ENCODE results near the gene TEX38. TPM values are rescaled to one million over a fixed set of nuclear protein-coding genes. Genes with fewer than 3 reads are reported as not detected.
"Not testable (repeated sequence)": the region's sequence is repeated elsewhere in the genome, so short reads cannot be mapped to it uniquely, and the experiment has no call there.

TEX38 gene
- total RNA-seq, 1 experiment from 2014 or later, result not detected

DNA sequence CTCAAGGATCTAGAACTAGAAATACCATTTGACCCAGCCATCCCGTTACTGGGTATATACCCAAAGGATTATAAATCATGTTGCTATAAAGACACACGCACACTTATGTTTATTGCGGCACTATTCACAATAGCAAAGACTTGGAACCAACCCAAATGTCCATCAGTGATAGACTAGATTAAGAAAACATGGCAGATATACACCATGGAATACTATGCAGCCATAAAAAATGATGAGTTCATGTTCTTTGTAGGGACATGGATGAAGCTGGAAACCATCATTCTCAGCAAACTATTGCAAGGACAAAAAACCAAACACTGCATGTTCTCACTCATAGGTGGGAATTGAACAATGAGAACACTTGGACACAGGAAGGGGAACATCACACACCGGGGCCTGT, 23.0 kb downstream of the TEX38 start:
- DNase-seq, H3K9me3 ChIP-seq: not testable (repeated sequence)
- peaks cover 42% of the 10 kb centered on the region for H3K36me3 ChIP-seq

DNA sequence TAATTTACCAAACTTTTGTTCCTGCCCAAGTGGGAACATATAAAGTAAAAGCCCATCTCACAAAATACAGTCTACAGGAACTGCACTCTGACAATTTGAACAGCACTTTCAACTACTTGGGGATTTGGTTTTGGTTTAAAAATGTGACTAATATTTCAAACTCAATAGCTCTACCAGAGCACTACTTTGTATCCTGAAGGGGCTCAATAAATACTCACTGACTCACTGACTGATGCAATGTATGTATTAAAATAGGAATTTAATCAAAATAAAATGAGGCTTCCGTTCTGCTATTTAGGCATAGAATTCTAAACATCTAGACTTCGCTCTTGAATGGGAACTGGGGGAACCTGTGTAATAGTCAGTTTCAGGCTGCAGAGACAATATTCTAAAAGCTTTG, 25.4 kb downstream of the TEX38 start:
- no peaks in the 10 kb centered on the region for H3K27me3 ChIP-seq
- DNase-seq, result no peak
- H3K9me3 ChIP-seq, result no peaks in the 10 kb centered on the region

More for the DNA sequence above, 23.0 kb downstream of the TEX38 start:
- H3K27me3 ChIP-seq, H3K4me3 ChIP-seq: not testable (repeated sequence)

DNA sequence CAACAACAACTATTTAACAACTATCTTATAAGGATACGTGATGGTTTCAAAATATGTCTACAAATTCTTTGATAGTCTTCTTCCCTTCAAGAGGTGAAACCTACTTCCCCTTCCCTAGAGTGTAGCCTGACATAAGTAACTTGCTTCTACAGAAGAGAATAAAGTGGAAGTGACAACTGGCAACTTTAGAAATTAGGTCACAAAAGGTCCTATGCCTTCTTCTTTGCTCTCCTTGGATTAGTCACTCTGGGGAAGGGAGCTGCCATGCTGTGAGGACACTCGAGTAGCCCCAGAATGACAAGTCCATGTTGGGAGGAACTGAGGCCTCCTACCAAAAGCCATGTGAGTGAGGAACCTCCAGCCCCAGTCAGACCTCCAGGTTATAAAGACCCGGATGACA, 28.0 kb downstream of the TEX38 start:
- Histone ChIP-seq H3K9me3 (no peaks in the 10 kb centered on the region), H3K27me3 (no peaks in the 10 kb centered on the region), H3K36me3 (peaks cover 30% of the 10 kb centered on the region), H3K4me3 (no peak overlapping the region)
- no peak for DNase-seq

More for the DNA sequence above, 25.4 kb downstream of the TEX38 start:
- no peak overlapping the region for H3K4me3 ChIP-seq
- H3K36me3 ChIP-seq, result peaks cover 22% of the 10 kb centered on the region

DNA sequence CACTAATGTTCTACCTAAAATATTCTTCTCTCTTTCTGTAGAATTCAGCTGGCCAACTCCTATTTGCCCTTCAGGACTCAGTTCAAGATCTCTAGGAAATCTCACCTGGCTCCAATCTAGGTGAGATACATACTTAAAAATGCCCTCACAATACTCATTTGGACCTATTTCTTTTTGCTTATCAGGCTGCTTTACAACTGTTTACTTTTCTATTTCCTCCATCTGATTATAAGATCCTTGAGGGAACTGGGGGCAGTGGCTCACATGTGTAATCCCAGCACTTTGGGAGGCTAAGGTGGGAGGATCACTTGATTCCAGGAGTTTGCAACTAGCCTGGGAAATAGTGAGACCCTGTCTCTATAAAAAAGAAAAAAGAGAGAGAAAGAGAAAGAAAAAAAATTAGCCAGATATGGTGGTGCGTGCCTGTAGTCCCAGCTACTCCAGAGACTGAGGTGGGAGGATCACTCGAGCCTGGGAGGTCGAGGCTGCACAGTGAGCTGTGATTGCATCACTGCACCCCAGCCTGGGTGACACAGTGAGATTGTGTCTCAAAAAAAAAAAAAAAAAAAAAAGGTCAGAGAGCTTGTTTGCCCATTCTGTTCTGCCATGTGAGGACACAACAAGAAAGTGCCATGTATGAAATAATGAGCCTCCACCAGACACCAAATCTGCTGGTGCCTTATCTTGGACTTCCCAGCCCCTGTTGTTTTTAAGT, 32.4 kb downstream of the TEX38 start:
- Histone ChIP-seq H3K27me3 (no peaks in the 10 kb centered on the region), H3K9me3 (no peaks in the 10 kb centered on the region), H3K36me3 (peaks cover 43% of the 10 kb centered on the region), H3K4me3 (no peak overlapping the region)
- no peak for DNase-seq

DNA sequence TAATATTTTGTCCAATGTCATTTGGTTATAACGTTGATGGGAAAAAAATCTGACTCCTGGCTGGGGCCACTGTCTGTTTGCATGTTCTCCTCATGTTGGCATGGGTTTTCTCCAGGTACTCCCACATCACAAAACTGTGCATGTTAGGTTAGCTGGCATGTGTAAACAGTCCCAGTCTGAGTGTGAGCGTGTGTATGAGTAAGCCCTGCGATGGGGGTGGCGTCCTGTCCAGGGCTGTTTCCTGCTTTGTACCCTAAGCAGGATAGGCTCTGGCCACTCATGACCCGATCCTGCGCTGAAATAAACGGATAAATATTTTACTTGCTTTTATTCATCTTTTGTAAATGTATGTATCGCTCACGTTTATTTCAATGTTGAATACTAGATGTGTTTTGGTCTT, 33.8 kb downstream of the TEX38 start:
- no peak overlapping the region for H3K4me3 ChIP-seq
- no peaks in the 10 kb centered on the region for H3K9me3 ChIP-seq
- no peaks in the 10 kb centered on the region for H3K27me3 ChIP-seq
- peaks cover 48% of the 10 kb centered on the region for H3K36me3 ChIP-seq
- DNase-seq, result no peak

DNA sequence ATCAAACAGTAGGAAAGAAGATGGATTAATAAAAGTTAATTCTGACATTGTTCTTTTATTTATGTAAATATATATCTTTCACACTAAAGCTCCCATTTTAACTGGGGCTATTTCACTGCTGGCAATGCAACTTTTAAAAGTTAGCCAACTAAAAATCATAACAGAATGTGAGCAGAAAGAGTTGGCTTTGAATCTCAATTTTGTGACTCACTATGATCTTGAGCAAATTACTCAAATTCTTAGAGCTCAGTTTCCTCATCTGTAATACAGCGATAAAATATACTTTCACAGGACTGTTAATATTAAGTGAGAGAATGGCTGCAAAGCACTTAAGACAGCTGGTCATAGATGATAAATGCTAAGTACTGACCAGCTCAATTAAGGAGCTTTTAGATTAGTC, 36.5 kb downstream of the TEX38 start:
- no peak for DNase-seq
- Histone ChIP-seq H3K36me3 (peaks cover 58% of the 10 kb centered on the region), H3K4me3 (no peak overlapping the region), H3K27me3 (no peaks in the 10 kb centered on the region), H3K9me3 (no peaks in the 10 kb centered on the region)

DNA sequence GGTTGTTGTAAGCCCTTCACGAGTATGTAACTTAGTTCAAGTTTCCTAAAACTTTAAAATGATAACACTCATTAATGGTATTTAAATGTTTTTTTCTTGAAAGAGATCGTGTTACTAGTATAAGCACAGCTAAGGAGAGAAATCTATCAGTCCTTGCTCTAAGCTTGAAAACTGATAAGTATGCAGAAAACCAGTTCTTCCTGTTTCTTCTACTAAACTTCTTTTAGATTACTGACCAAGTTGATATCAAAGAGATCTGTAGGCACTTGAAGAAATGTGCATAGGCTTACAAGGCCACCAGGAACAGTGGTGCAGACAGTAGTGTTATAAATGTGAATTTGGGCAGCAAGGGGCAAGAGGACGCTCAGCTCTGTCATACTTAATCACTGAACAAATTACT, 43.3 kb downstream of the TEX38 start:
- peaks cover 47% of the 10 kb centered on the region for H3K36me3 ChIP-seq
- no peaks in the 10 kb centered on the region for H3K9me3 ChIP-seq
- no peak for DNase-seq
- no peaks in the 10 kb centered on the region for H3K27me3 ChIP-seq
- no peak overlapping the region for H3K4me3 ChIP-seq

DNA sequence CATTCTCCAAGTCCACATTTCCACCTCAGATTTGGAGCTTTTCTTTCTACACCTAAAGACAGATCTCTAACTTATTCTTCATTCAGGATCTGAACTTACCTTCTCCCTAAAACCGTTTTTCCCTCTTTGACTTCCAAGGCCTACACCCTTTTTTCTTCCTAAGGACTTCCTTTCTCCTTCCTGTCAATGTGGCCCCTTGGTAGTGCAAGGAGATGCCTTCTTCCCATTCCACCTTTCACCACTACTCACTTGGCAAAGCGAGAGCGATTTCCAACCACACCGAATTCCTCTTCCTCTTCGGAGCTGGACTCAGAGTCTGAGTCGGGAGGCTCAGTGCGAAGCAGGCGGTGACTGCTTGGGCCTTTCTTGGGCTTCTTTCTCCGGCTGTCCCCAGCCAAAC, 46.0 kb downstream of the TEX38 start:
- Histone ChIP-seq H3K36me3 (peaks cover 37% of the 10 kb centered on the region), H3K4me3 (peak overlapping the region; percentile 90), H3K27me3 (no peaks in the 10 kb centered on the region), H3K9me3 (no peaks in the 10 kb centered on the region)
- DNase-seq, result no peak

DNA sequence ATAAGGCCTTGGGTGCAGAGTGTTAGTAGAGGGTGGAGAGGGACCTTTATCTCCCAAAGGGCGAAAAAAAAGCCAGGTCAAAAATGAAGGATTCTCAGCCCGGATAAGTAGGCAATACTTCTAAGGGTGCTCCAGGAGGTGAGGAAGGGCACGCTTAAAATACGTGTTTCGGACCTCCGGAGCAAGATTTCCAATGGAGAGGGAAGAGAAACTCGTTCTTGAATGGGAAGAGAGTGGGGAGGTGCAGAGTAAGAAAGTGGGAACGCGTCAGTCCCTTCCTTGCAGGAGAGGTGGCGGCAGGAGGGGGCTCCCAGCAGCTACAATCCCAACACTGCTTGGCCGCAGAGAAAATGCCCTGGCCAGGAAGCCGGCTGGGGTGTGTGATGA, 46.7 kb downstream of the TEX38 start:
- DNase-seq, result peak; percentile 29
- Histone ChIP-seq H3K36me3 (peaks cover 32% of the 10 kb centered on the region), H3K27me3 (no peaks in the 10 kb centered on the region), H3K9me3 (no peaks in the 10 kb centered on the region), H3K4me3 (peak overlapping the region; percentile 90)

DNA sequence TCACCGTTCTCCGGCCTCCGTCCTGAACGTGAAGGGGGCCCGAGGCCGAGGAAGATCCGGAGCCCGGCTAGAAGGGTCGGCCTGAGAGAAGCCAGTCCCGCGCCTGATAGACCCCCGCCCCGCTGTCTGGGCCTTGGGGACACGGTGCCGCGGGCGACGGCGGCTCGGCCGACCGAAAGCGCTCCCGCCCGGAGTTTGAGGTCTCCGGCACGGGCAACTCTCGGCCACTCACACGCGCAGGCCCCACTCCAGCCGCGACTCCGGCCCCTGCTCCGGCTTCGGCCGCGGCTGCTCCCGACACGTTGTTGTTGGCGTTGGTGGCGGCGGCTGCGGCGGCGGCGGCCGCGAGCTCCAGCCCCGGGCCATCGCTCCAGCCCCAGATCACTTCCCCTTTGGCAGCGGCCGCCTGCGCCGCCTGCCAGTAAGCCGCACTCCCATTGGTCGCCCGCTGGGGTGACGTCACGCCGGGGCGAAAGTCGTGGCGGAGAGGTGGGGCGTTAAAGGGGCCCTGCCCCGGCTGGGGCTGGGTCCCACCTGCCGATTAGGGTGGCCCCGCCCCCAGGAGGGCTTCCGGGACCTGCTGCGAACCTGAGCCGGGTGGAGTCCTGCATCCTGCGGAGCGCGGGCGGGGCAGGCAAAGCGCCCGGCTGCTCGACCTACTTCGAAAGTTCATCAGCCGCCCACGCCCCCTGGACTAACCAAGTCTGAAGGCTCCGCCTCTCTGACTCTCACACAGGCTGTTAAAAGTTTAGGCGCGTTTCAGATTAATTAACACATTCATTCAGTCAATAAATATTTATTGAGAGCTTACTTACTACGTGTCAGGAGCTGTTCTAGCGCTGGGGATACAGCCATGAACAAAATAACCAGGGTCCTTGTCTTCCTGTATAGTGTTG, 47.3 kb downstream of the TEX38 start, which contains the start of gene EFCAB14:
EFCAB14 (minus strand) TSS at position 388 of the 896 bp plus-strand sequence. CDS start 1,027 bp downstream, outside the sequence.
- DNase-seq, result peak; percentile 93
- H3K27me3 ChIP-seq, result no peaks in the 10 kb centered on the region
- peaks cover 25% of the 10 kb centered on the region for H3K36me3 ChIP-seq
- H3K9me3 ChIP-seq, result no peaks in the 10 kb centered on the region
- peak within 1 kb of the TSS; percentile 90 for H3K4me3 ChIP-seq

DNA sequence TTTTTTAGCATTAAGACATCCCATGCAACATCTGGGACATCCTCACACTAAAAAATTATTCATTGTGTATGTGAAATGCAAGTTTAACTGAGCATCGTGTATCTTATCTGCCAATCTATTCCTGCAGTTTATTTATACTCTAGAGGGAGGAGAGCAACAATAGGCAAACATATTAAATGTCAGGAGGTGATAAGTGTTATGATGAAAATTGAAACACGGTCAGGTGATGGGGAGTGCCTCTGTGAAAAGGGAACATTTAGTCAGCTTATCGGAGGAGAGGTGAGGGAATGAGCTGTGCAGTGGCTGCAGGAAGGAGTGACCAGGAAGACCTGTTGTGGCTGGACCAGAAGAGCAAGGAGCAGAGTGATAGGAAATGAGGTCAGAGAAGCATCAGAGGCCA, 48.0 kb downstream of the TEX38 start:
- H3K27me3 ChIP-seq, result no peaks in the 10 kb centered on the region
- H3K36me3 ChIP-seq, result peaks cover 24% of the 10 kb centered on the region
- no peaks in the 10 kb centered on the region for H3K9me3 ChIP-seq
- peak overlapping the region; percentile 90 for H3K4me3 ChIP-seq
- DNase-seq, result no peak

DNA sequence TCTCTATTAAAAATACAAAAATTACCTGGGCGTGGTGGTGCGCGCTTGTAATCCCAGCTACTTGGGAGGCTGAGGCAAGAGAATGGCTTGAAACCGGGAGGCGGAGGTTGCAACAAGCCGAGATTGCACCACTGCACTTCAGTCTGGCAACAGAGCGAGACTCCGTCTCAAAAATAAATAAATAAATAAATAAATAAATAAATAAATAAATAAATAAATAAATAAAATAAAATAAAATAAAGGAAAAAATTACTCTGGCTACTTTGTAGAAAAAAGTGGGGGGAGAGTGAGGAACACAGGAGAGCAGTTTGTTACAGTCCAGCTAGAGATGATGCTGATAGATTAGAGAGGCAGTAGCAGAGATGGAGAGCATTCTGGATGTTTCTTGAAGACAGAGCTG, 48.7 kb downstream of the TEX38 start:
- not testable (repeated sequence) for DNase-seq, H3K27me3 ChIP-seq, H3K4me3 ChIP-seq, H3K9me3 ChIP-seq
- H3K36me3 ChIP-seq, result peaks cover 18% of the 10 kb centered on the region

DNA sequence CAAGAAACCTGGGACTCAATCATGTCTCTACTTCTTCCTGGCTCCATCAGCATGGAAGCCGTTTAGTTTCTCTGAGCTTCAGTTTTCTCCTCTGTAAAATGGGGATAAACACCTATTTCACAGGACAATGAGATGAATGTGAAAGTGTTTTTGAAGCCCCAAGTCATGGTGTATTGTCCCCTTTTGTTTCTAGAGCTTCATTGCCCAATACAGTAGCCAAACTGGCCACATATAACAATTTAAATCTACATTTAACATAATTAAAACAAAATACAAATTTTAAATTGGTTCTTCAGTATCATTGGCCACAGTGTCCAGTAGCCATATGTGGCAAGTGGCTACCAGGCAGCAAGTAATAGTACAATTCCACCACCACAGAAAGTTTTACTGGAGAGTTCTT, 49.5 kb downstream of the TEX38 start:
- Histone ChIP-seq H3K27me3 (no peaks in the 10 kb centered on the region), H3K4me3 (no peak overlapping the region), H3K36me3 (peaks cover 12% of the 10 kb centered on the region), H3K9me3 (no peaks in the 10 kb centered on the region)
- no peak for DNase-seq

DNA sequence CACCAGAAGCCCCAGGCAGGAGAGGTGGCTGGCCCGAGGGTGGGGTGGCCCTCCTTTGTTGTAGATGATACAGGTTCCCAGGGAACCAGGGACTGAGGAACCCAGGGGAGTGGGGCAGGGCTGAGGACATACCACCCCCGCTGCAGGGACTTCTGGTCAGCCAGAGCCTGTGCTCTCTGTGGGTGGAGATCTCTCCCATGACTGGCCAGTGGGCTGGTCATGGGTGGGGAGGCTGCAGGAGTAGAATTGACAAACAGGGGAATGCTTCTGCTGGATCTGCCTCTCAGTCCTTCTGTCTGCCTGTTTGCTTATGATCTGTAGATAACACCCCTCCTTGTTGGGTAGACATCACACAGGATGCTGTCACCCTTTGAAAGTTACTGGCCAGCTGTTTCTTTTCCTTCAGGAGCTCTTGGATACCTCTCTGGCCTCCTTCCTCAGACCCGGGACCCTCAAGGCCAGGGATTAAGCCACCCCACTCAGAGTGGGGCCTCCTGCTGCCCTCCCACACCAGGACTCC, 50.1 kb downstream of the TEX38 start:
- DNase-seq, result no peak

More for the DNA sequence above, 50.1 kb downstream of the TEX38 start:
- H3K27me3 ChIP-seq, result no peaks in the 10 kb centered on the region
- no peaks in the 10 kb centered on the region for H3K9me3 ChIP-seq
- H3K36me3 ChIP-seq, result peaks cover 6% of the 10 kb centered on the region
- no peak overlapping the region for H3K4me3 ChIP-seq
